ENCODE measurements around the gene NRXN3.

The NRXN3 gene

GRCh38 chr14:79516009-79516408, 1345.8 kb downstream of the NRXN3 start:
- DNase-seq, result no peak

DNA sequence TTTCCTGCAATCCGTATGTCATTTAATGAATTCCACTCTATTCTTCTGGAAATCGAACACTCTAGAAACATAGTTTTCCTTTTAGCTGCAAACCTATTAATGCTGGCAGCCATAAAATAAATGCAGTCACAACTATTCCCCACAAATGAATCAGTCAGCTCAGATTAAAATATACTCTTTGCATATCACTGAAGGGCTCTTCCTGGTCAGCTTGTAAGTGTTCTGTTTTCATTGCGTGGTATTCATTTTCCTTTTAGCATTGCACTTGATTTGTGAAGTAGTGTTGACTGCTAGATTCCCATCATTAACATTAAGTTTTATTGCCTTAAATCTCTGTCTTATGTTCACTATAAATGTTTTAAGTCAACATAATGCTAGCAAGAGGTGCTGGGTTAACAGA, 1355.2 kb downstream of the NRXN3 start:
- no peak for DNase-seq

GRCh38 chr14:79528828-79529416, 1358.7 kb downstream of the NRXN3 start:
- DNase-seq, result no peak

- DNase-seq, result no peak
Measured at GRCh38 chr14:79530555-79530954, 1360.4 kb downstream of the NRXN3 start.

DNA sequence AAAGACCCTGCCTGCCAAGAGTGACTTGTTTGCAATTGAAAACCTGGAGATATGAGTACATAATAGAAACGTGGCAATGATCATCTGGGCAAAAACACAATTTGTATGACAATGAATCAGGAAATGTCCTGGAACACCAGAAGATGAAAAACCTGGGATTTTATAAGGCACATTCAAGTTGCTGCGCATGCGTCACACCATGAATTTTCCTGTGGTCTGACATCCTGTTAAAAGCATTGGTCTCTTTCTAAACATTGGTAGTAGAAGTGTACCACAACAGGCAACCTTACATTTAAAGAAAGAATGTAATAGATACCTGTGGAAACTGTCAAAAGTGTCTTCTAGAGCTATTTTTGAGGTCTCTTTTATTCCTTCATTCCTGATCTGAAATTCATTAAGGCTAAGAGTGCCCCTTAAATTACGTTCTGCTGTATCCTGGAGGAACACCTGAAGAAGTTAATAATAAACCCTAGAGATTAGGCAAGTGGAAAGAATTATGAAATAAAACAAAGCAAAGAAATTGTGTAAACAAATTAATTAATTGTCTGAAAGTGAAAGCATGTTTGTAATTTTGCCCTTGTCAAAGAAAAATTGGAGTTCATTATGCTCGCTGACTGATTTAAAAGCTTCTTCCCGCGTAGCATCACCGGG, 1364.7 kb downstream of the NRXN3 start:
- DNase-seq, result no peak

DNA sequence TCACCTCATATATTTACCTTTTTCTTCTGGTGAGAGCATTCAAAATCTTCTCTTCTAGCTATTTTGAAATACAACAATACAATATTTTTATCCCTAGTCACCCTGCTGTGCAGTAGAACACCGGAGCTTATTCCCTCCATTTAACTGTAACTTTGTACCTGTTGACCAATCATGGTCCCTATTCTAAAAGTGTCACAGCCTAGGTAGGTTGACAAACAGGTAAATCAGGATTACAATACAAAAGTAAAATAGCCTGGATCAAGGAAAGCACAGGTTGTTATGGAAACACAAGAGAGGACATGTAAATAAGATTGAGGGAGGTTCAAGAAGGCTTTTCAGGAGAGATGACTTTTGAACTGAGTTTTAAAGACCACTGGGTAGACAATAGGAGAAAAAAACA, 1370.2 kb downstream of the NRXN3 start:
- no peak for DNase-seq

DNA sequence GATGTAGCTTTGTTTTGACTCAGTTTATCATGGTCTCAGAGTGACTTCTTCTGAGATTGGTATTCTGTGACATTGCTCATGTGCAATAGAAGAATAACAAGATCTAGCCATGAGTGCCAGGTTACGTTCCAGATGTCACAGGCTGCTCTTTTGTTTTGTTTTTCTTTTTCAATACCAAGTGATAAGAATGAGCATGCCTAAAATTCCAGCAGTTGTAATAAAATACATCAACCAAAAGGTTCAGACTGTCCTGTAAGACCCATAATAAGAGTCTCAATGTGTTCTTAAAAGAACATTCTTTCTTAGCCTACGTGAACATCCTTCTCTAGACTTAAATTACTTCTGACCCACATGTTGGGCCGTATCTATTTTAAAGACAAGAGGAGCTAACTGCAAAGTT, 1371.9 kb downstream of the NRXN3 start:
- no peak for DNase-seq

- DNase-seq, result no peak
Measured at GRCh38 chr14:79543348-79543747, 1373.2 kb downstream of the NRXN3 start.

DNA sequence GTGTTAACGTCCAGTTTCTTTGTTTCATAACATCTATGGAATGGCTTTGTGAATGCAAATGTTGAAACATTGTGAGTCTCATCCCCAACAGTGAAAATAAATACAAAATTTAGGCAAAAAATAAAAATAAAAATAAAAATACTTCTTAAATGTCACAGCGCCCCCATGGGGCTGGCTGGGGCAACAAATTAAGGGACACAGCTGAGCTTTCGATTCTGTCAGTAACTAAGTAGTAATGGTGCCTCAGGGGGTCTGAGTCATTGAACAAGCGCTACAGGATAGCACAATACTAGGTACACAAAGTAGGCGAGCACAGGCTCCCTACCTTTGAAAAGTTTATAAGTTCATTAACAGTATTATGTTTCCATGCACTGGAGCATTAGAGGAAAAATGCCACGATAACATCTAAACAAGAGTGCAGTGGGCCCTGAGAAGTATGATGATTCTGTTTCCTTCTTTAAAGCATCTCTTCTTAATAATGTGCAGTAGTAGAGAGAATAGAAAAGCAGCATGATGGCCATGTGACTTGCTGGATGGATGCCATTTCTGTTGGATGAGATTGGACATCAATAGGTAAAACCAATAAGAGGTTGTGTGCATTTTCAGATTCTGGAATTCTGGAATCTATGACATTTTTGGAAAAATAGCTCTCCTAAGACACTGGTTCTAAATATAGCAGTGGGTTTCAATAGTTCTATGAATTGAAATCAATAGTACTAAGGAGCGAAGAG, 1374.0 kb downstream of the NRXN3 start:
- no peak for DNase-seq

DNA sequence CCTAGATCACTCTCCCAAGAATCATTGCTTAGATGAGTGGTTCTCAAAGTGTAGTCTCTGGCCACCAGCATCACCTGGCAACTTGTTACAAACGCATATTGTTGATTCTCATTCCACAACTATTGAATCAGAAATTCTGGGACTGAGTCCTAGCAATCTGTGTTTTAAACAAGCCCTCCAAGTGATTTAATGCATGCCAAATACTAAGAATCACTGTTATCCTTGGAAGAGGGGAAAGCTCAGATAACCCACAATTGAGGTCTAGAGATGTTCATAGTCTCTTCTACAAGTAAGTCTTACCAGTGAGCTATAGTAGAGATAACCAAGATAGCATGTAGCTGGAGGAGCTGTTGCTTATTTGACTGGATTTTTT, 1374.5 kb downstream of the NRXN3 start:
- DNase-seq, result no peak

DNA sequence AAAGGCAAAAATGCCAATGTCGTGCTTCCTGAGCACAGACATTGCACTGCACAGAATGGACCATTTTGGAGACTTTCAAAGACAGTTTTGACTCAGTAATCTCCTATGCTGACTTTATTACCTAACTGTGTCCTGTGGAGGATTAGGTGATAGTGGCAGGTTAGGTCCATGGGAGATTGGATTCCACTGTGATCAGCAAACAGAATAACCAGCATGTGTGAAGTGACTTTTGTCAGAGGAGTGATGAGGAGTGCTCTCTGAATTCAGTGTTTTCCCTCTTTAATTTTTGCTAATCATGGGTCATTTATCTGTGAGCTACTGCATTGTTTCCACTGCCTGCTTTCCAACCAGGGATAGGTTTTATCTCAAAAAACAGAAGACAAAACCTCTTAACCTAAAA, 1378.7 kb downstream of the NRXN3 start:
- no peak for DNase-seq

- DNase-seq, result no peak
Measured at GRCh38 chr14:79549515-79549914, 1379.3 kb downstream of the NRXN3 start.

- no peak for DNase-seq
Measured at GRCh38 chr14:79551523-79551922, 1381.3 kb downstream of the NRXN3 start.

DNA sequence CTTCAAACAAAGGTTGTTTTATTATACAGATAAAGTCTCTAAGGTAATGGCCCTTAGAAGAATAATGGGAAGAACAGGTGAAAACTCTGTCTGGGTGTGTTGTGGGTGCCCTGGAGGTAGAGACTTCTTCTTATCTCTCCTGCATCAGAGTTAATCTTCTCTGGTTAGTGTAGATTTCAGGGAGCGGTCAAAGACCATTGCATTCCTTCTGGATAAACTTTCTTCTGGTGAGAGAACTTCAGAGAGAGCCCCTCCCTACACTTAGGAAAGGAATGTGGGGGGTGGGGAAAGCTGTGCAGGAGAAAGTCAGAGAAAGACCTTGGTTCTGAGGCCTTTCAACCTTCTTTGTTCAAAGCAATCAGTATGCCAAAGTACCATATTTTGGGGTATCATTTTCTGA, 1382.6 kb downstream of the NRXN3 start:
- DNase-seq, result no peak

DNA sequence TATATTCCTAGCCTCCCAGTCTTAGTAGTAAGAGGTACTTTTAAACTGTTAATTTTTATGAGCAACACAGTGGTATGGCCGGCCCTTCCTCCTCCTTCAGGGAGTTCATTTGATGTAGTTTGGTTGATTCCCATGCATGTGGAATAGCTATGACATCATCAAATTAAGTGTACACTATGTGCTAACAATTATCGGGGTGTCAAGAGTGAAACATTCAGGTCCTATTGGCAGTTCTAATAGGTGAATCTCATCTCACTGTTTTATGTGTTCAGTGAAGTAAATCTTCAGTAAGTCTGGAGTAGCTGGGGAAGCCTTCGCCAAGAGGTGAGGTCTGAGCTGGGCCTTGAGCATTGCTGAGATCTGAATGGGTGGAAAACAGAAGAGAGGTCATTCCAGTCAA, 1384.6 kb downstream of the NRXN3 start:
- no peak for DNase-seq

- no peak for DNase-seq
Measured at GRCh38 chr14:79555429-79555828, 1385.3 kb downstream of the NRXN3 start.

GRCh38 chr14:79557309-79557708, 1387.1 kb downstream of the NRXN3 start:
- DNase-seq, result no peak

DNA sequence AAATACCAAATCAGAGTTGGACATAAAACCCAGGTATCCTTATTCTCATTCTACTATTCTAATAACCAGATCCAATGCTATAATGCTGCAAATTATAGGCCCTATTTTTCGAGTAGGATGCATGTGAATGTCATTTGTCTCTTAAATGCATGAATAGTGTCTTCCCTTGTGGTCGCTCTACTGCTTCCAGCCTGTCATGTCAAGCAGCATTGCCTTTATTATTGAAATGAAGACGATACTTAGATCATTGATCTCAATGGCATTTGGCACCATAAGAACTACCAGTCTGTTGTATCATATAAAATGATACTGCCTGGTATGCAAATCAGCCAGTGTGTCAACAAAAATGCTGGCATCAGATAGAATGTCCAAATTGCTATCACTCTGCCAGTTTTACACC, 1392.0 kb downstream of the NRXN3 start:
- no peak for DNase-seq

DNA sequence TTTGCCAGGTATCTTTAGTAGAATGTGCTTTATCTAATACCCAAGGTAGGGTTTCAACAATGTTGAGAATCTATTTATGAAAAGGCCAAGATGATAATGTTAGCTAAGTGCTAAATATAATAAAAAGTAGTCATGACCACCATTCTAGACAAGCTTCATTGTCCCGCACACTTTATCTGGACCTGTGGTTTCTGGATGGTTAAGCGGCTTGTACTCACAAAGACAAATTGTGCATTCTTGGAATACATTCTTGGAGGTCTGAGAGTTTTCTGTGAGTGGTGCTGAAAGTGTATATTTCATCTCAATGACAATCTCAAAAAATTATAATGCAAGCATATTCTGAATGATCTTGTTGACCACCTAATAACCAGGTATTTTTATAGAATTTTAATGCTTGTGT, 1394.2 kb downstream of the NRXN3 start:
- no peak for DNase-seq

DNA sequence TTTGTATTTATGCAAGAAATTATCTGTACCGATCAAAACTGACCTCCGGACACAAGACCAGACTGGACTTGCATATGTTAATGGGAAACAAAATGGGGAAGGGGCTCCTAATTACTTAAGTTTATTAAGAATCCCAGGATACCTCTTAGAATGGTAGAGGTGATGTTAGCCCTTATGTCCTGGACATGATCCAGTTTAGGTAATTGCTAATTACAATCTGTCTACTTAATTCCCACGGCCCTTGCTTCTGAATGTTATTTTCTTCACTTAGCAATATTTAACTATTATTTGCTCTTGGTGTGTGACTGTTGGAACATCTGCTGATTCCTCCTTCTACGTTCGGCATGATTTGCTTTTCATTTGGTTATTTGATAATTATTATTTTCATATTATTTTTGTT, 1397.1 kb downstream of the NRXN3 start:
- DNase-seq, result no peak

DNA sequence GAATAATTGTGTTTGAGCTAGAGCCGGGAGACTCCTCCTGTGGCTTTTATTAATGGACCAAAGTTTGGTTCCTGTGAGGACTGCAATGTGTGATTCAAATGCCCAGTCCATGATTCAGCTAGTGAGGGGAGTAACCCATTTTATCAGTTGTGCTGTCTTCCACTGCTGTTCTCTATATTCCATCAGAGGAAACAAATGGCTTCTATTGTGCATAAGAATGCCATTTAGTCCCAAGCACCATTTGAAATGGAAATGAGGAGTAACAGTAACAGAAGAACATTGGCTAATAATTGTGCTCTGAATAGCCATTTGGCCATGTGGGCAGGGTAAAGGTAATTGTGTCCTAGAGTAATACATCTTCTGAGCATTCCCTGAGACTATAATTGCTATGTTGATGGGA, 1398.4 kb downstream of the NRXN3 start:
- DNase-seq, result no peak

- DNase-seq, result no peak
Measured at GRCh38 chr14:79569072-79569471, 1398.9 kb downstream of the NRXN3 start.

- no peak for DNase-seq
Measured at GRCh38 chr14:79570648-79571047, 1400.5 kb downstream of the NRXN3 start.

DNA sequence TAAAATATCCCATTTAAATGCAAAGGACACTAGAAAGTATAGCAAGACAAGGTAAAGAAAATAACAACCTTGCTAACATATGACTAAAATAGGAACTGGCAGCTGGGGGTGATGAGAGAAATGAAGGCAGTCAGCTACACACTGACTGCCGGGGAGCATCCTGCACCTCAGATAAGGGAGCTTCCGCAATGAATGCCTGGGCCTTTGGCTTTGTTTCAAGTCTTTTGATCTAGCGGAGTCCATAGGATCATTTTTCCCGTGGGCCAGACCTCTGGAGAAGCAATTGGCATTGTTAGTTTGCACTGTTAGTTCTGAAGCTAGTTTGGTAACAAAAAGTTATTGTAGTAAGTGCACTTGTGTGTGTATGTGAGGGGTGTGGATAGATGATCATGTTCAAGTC, 1401.2 kb downstream of the NRXN3 start:
- no peak for DNase-seq

DNA sequence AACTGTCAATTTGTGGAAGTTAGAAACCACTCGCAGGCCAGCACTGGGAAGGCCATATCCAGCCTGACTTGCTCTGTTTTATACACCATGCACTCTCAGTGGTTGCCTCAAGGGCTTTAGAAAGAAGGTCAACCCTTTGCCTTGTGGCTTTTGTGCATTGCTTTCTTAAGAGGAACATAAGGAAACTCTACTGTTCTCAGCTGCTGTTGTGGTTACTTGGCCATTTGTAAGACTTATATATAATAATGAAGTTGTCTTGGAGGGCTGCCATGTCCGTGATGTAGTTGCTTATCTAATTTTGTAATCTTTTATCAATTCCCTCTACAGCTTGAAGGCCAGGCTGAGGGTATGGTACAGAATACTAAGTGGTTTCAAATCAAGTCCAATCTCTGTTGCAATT, 1403.3 kb downstream of the NRXN3 start:
- no peak for DNase-seq

Measured in CD4-positive, alpha-beta T cell treated with Interleukin-10 for 1 hour (primary cell).